C4-2B (cell line): ENCODE data around the gene UNC93A.

ENCODE experiments used
- ZFX ChIP-seq: fragments of 450-650 bp; IDR thresholded peaks from 2 replicates; pipeline ENCODE4 v1.6.1; 2017
- TF ChIP-seq, protein P1 (sequence below): fragments of 450-650 bp; conservative IDR thresholded peaks from 2 replicates; pipeline ENCODE4 v1.5.1; 2017; ENCODE audit warnings: mild to moderate bottlenecking

DNA sequence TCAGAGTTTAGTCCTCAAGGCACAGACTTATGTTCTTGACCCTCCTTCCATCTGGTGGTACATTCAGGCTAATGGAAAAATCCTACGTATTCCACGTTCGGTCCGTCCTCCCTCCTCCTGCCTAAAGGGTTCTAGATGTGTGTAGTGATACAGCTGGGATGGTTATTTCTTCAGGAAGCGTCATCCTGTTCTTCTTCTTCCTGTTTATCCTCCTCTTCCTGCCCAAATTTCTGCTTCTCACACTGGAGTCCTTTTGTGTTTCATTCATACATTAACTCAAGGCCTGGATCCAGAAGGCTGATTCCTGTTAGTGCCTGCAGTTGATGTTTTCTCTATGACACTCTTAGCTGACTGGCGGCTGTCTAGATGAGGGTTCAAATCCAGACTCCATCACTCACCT lies 16.8 kb upstream of the UNC93A start:
- TF ChIP-seq, protein P1, sequence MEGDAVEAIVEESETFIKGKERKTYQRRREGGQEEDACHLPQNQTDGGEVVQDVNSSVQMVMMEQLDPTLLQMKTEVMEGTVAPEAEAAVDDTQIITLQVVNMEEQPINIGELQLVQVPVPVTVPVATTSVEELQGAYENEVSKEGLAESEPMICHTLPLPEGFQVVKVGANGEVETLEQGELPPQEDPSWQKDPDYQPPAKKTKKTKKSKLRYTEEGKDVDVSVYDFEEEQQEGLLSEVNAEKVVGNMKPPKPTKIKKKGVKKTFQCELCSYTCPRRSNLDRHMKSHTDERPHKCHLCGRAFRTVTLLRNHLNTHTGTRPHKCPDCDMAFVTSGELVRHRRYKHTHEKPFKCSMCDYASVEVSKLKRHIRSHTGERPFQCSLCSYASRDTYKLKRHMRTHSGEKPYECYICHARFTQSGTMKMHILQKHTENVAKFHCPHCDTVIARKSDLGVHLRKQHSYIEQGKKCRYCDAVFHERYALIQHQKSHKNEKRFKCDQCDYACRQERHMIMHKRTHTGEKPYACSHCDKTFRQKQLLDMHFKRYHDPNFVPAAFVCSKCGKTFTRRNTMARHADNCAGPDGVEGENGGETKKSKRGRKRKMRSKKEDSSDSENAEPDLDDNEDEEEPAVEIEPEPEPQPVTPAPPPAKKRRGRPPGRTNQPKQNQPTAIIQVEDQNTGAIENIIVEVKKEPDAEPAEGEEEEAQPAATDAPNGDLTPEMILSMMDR = no peak
- no peak for TF ChIP-seq ZFX
